GM12864 (cell line): ENCODE results near the gene TTLL5.

ENCODE experiments used
- DNase-seq: peaks from one replicate; pipeline ENCODE4 v3.0.0-alpha.2; 2011; ENCODE audit warnings: low read depth
- H3K4me3 ChIP-seq: 2 replicates; pipeline ENCODE4 v1.5.1; 2011; ENCODE audit warnings: mild to moderate bottlenecking, low read depth, low read length, control low read depth
- CTCF ChIP-seq: IDR thresholded peaks from 2 replicates; pipeline ENCODE4 v1.5.1; 2011; ENCODE audit warnings: low read depth, mild to moderate bottlenecking, moderate library complexity, low read length, control low read depth, inconsistent platforms; ENCODE audit errors: missing control alignments

The TTLL5 gene

GRCh38 chr14:75812622-75813021 lies 151.6 kb downstream of the TTLL5 start:
- no peak overlapping the region for H3K4me3 ChIP-seq
- TF ChIP-seq CTCF: no peak
- DNase-seq: no peak

GRCh38 chr14:75820761-75821160 lies 159.7 kb downstream of the TTLL5 start:
- TF ChIP-seq CTCF: no peak
- DNase-seq: no peak
- no peak overlapping the region for H3K4me3 ChIP-seq

- no peak overlapping the region for H3K4me3 ChIP-seq
- TF ChIP-seq CTCF: no peak
- no peak for DNase-seq
Measured at GRCh38 chr14:75821831-75822521, 160.9 kb downstream of the TTLL5 start.

GRCh38 chr14:75822522-75823141 lies 161.6 kb downstream of the TTLL5 start:
- DNase-seq: no peak
- no peak overlapping the region for H3K4me3 ChIP-seq
- no peak for TF ChIP-seq CTCF

- TF ChIP-seq CTCF: no peak
- H3K4me3 ChIP-seq: no peak overlapping the region
- no peak for DNase-seq
Measured at GRCh38 chr14:75823334-75823733, 162.3 kb downstream of the TTLL5 start.

- no peak for TF ChIP-seq CTCF
- H3K4me3 ChIP-seq: no peak overlapping the region
- no peak for DNase-seq
Measured at GRCh38 chr14:75824318-75824717, 163.3 kb downstream of the TTLL5 start.

- H3K4me3 ChIP-seq: no peak overlapping the region
- TF ChIP-seq CTCF: no peak
- DNase-seq: no peak
Measured at GRCh38 chr14:75825147-75825592, 164.1 kb downstream of the TTLL5 start.
